ENCODE measurements around the gene DPEP3.
"Not testable (repeated sequence)": the region's sequence is repeated elsewhere in the genome, so short reads cannot be mapped to it uniquely, and the experiment has no call there.

DPEP3 gene

DNA sequence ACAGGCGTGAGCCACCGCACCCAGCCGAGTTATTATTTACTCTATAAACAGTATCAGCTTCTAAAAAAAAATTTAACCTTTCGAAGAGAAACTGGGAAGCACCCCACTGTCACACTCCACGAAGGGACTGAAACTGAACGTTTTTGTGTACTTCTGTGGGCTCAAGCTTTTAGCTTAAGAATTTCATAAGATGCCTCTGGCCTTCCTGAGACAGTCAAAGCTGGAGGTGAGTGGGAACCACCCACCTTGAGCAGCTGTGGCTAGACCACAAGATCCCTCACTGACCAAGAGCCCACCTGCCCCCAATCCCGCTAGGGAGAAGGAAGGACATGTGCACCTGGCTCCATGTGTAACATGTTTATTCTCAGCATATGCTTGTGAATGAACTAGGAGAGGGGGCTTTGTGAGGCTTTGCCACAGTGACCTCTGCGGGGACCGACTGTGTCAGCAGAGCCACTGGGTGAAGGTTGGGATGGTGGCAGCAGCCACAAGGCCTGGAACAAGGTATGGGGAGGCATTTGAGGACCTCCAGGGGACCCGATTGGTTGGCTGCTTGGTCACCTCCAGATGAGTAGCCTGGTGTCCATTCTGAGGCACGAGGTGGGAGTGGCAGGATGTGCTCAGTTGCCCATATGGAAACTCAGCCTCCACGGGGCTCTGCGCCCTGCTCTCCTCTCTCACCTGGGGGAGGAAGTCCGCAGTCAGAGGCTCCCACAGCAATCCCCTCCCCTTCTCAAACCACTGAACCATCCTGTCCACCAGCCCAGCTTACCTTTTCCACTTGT, 4.8 kb downstream of the DPEP3 start:
- Histone ChIP-seq H3K23ac (ENCODE audit: low read length) (no peak overlapping the region), H4K5ac (ENCODE audit: low read length) (no peak overlapping the region), H2BK5ac (ENCODE audit: low read length) (no peak overlapping the region), H3K9ac (ENCODE audit: low read length) (no peak overlapping the region), H3K18ac (ENCODE audit: low read length) (no peak overlapping the region), H2AK5ac (ENCODE audit: low read length) (no peak overlapping the region), H3K36me3 (ENCODE audit: control insufficient read depth, insufficient read depth, low read length) (no peaks in the 10 kb centered on the region), H2BK120ac (ENCODE audit: low read depth, low read length) (no peak overlapping the region), H3K56ac (ENCODE audit: low read length) (no peak overlapping the region), H3K4ac (ENCODE audit: low read depth, low read length) (no peak overlapping the region), H3K79me2 (ENCODE audit: control insufficient read depth, insufficient read depth, low read length) (no peaks in the 10 kb centered on the region), H4K8ac (ENCODE audit: low read depth, low read length) (no peak overlapping the region), H3K79me1 (ENCODE audit: low read length) (no peaks in the 10 kb centered on the region), H2BK15ac (replicated peaks; ENCODE audit: low read depth) (no peak overlapping the region), H3K4me2 (ENCODE audit: low read length) (no peak overlapping the region), H3K4me1 (ENCODE audit: control insufficient read depth, low read depth, low read length) (no peaks in the 10 kb centered on the region), H3K4me3 (ENCODE audit: low read length) (no peak overlapping the region), H3K27ac (ENCODE audit: low read depth, low read length) (no peak overlapping the region), H3K27me3 (ENCODE audit: insufficient read depth, low read length, poor library complexity) (no peaks in the 10 kb centered on the region)
- DNase-seq: no peak
- no CpG with 5 or more reads among the region's 14 CpGs for WGBS (ENCODE audit: extremely low coverage, insufficient coverage, low lambda C conversion rate)

DNA sequence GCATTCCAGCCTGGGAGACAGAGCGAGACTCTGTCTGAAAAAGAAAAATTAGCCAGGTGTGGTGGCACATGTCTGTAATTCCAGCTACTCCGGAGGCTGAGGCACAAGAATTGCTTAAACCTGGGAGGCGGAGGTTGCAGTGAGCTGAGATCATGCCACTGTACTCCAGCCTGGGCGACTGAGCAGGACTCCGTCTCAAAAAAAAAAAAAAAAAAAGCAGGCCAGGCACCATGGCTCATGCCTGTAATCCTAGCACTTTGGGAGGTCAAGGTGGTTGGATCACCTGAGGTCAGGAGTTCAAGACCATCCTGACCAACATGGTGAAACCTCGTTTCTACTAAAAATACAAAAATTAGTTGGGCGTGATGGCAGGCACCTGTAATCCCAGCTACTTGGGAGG, 8.0 kb downstream of the DPEP3 start:
- not testable (repeated sequence) for H3K27ac ChIP-seq (ENCODE audit: low read depth, low read length); H3K4ac ChIP-seq (ENCODE audit: low read depth, low read length); H2BK15ac ChIP-seq (replicated peaks; ENCODE audit: low read depth); H3K18ac ChIP-seq (ENCODE audit: low read length); H3K36me3 ChIP-seq (ENCODE audit: control insufficient read depth, insufficient read depth, low read length); H3K56ac ChIP-seq (ENCODE audit: low read length); H2BK120ac ChIP-seq (ENCODE audit: low read depth, low read length); H4K5ac ChIP-seq (ENCODE audit: low read length); H3K23ac ChIP-seq (ENCODE audit: low read length); H3K79me1 ChIP-seq (ENCODE audit: low read length); H3K4me1 ChIP-seq (ENCODE audit: control insufficient read depth, low read depth, low read length); H4K8ac ChIP-seq (ENCODE audit: low read depth, low read length); H3K27me3 ChIP-seq (ENCODE audit: insufficient read depth, low read length, poor library complexity); H2BK5ac ChIP-seq (ENCODE audit: low read length); H3K4me3 ChIP-seq (ENCODE audit: low read length); DNase-seq; H2AK5ac ChIP-seq (ENCODE audit: low read length); H3K9ac ChIP-seq (ENCODE audit: low read length); H3K4me2 ChIP-seq (ENCODE audit: low read length); H3K79me2 ChIP-seq (ENCODE audit: control insufficient read depth, insufficient read depth, low read length)
- WGBS (ENCODE audit: extremely low coverage, insufficient coverage, low lambda C conversion rate): no CpG with 5 or more reads among the region's 7 CpGs

DNA sequence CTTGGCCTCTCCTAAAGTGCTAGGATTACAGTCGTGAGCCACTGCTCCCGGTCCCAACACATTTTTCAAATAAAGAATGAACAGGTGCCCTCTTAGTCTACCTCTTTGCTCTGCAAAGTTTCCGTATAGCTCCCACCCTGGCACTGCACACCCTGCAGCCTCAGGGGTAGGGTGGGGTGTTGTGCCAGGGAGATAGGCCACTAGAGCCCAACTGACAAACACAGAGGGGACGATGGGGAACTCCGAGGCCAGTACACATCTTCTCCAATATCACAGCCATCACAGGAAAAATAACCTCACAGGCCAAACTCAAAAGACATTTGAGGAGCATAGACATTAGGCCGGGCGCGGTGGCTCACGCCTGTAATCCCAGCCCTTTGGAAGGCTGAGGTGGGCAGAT, 9.2 kb downstream of the DPEP3 start:
- Histone ChIP-seq H3K18ac (ENCODE audit: low read length) (no peak overlapping the region), H2BK15ac (replicated peaks; ENCODE audit: low read depth) (no peak overlapping the region), H4K8ac (ENCODE audit: low read depth, low read length) (no peak overlapping the region), H3K27me3 (ENCODE audit: insufficient read depth, low read length, poor library complexity) (no peaks in the 10 kb centered on the region), H3K4me3 (ENCODE audit: low read length) (no peak overlapping the region), H3K23ac (ENCODE audit: low read length) (no peak overlapping the region), H3K4me2 (ENCODE audit: low read length) (no peak overlapping the region), H3K79me1 (ENCODE audit: low read length) (peaks cover 15% of the 10 kb centered on the region), H4K5ac (ENCODE audit: low read length) (no peak overlapping the region), H3K4me1 (ENCODE audit: control insufficient read depth, low read depth, low read length) (peaks cover 8% of the 10 kb centered on the region), H2BK5ac (ENCODE audit: low read length) (no peak overlapping the region), H3K36me3 (ENCODE audit: control insufficient read depth, insufficient read depth, low read length) (no peaks in the 10 kb centered on the region), H3K27ac (ENCODE audit: low read depth, low read length) (no peak overlapping the region), H3K79me2 (ENCODE audit: control insufficient read depth, insufficient read depth, low read length) (peaks cover 15% of the 10 kb centered on the region), H3K56ac (ENCODE audit: low read length) (no peak overlapping the region), H2AK5ac (ENCODE audit: low read length) (no peak overlapping the region), H2BK120ac (ENCODE audit: low read depth, low read length) (no peak overlapping the region), H3K4ac (ENCODE audit: low read depth, low read length) (no peak overlapping the region), H3K9ac (ENCODE audit: low read length) (no peak overlapping the region)
- no CpG with 5 or more reads among the region's 9 CpGs for WGBS (ENCODE audit: extremely low coverage, insufficient coverage, low lambda C conversion rate)
- no peak for DNase-seq

DNA sequence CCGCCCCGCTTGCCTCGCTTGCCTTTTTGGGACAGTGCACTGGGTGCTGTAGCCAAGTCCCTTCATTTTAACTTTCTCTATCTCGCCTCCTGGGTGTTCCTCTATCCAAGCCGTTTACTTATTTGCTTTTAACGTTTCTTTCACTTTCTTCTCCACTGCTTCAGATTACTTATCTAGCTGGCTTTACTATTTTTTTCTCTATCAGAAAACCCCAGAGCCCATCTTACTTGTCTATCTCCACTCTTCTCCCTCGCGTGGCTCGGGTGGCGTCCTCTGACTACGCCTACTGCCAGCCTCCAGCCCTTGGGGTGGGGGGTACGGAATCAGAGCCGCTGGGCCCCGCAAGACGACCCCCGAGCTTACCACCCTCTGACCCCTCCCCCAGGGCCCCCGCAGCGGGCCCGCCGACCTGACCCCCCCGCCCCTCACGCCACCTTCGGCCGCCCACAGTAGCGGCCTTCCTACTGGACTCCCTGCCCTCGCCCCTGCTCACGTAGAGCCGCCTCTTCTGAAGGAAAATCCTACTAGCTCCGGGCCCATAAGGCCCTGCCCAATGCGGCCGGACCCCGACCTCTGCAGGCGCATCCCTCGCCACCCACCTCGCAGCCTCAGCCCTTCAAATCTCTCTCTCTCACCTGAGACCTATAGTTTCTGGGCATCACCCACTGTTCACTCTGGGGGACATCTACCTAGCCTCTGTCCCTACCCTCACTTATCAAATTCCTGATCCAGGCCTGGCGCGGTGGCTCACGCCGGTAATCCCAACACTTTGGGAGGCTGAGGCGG, 10.9 kb downstream of the DPEP3 start:
- Histone ChIP-seq H3K79me2 (ENCODE audit: control insufficient read depth, insufficient read depth, low read length) (peaks cover 18% of the 10 kb centered on the region), H3K4ac (ENCODE audit: low read depth, low read length) (peak overlapping the region; percentile 17), H3K4me1 (ENCODE audit: control insufficient read depth, low read depth, low read length) (peaks cover 8% of the 10 kb centered on the region), H2AK5ac (ENCODE audit: low read length) (no peak overlapping the region), H3K27ac (ENCODE audit: low read depth, low read length) (peak overlapping the region; percentile 71), H2BK120ac (ENCODE audit: low read depth, low read length) (no peak overlapping the region), H4K5ac (ENCODE audit: low read length) (no peak overlapping the region), H3K79me1 (ENCODE audit: low read length) (peaks cover 22% of the 10 kb centered on the region), H3K4me2 (ENCODE audit: low read length) (peak overlapping the region; percentile 5), H2BK5ac (ENCODE audit: low read length) (no peak overlapping the region), H3K4me3 (ENCODE audit: low read length) (no peak overlapping the region), H3K23ac (ENCODE audit: low read length) (no peak overlapping the region), H3K36me3 (ENCODE audit: control insufficient read depth, insufficient read depth, low read length) (no peaks in the 10 kb centered on the region), H4K8ac (ENCODE audit: low read depth, low read length) (peak overlapping the region; percentile 87), H3K56ac (ENCODE audit: low read length) (peak overlapping the region; percentile 82), H2BK15ac (replicated peaks; ENCODE audit: low read depth) (no peak overlapping the region), H3K9ac (ENCODE audit: low read length) (peak overlapping the region; percentile 64), H3K18ac (ENCODE audit: low read length) (peak overlapping the region; percentile 82), H3K27me3 (ENCODE audit: insufficient read depth, low read length, poor library complexity) (no peaks in the 10 kb centered on the region)
- peak; percentile 65 for DNase-seq
- WGBS (ENCODE audit: extremely low coverage, insufficient coverage, low lambda C conversion rate): no CpG with 5 or more reads among the region's 40 CpGs

DNA sequence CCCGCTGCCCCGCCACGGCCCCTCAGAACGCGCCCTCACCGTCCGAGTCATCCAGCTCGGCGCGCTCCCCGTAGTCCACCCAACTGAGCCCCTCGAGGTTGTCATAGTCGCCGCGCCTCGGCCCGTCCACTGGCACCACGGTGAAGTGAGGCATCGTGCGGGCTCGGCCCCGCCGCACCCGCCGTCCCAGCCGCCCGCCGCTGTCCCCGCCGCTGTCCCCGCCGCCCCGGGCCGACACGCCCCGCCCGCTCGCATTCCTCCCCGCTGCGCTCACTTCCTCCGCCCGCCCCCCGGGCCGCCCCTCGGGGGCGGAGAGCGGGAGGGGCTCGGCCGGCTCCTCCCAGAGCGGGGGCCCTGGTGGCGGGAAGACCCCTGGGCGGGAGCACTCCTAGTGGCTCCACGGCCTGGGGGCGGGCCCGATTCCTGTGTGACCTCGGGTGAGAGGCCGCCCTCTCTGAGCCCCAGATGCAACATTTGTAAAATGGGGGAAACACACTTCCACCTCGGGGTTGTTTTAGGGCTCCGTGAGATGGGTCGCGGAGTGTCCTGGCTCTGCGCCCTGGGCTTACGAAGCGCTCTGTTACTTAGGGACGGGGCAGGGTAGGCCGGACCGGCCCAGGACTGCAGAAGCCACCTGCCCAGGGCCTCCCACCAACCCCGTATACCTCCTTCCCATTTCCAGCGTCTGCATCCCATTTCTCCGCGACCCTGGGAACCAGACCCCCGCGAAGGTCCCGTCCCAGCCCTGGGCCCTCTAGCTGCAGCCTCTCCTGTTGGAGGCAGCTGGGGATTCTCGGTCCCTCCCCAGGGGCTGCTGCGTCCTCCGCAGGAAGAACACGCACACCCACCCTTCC, 11.7 kb downstream of the DPEP3 start, which contains the start of gene SLC12A4:
TSS of gene SLC12A4 (minus strand) at position 238 of the 854 bp plus-strand sequence. CDS start at position 154, 84 bp downstream.
- peak within 1 kb of the TSS; percentile 91 for H3K4me2 ChIP-seq (ENCODE audit: low read length)
- peak within 1 kb of the TSS; percentile 19 for H2AK5ac ChIP-seq (ENCODE audit: low read length)
- no peak within 1 kb of the TSS for H2BK5ac ChIP-seq (ENCODE audit: low read length)
- peak; percentile 93 for DNase-seq
- peak within 1 kb of the TSS; percentile 95 for H3K18ac ChIP-seq (ENCODE audit: low read length)
- no peak within 1 kb of the TSS for H2BK15ac ChIP-seq (replicated peaks; ENCODE audit: low read depth)
- peak within 1 kb of the TSS; percentile 90 for H4K5ac ChIP-seq (ENCODE audit: low read length)
- H3K23ac ChIP-seq (ENCODE audit: low read length): peak within 1 kb of the TSS; percentile 94
- H4K8ac ChIP-seq (ENCODE audit: low read depth, low read length): no peak within 1 kb of the TSS
- H2BK120ac ChIP-seq (ENCODE audit: low read depth, low read length): peak within 1 kb of the TSS; percentile 30
- H3K27me3 ChIP-seq (ENCODE audit: insufficient read depth, low read length, poor library complexity): no peaks in the 10 kb centered on the region
- H3K4me1 ChIP-seq (ENCODE audit: control insufficient read depth, low read depth, low read length): peaks cover 8% of the 10 kb centered on the region
- H3K79me2 ChIP-seq (ENCODE audit: control insufficient read depth, insufficient read depth, low read length): peaks cover 18% of the 10 kb centered on the region
- peak within 1 kb of the TSS; percentile 76 for H3K27ac ChIP-seq (ENCODE audit: low read depth, low read length)
- H3K79me1 ChIP-seq (ENCODE audit: low read length): peaks cover 24% of the 10 kb centered on the region
- peak within 1 kb of the TSS; percentile 96 for H3K9ac ChIP-seq (ENCODE audit: low read length)
- H3K4ac ChIP-seq (ENCODE audit: low read depth, low read length): peak within 1 kb of the TSS; percentile 90
- H3K4me3 ChIP-seq (ENCODE audit: low read length): peak within 1 kb of the TSS; percentile 88
- H3K36me3 ChIP-seq (ENCODE audit: control insufficient read depth, insufficient read depth, low read length): no peaks in the 10 kb centered on the region
- peak within 1 kb of the TSS; percentile 100 for H3K56ac ChIP-seq (ENCODE audit: low read length)
- WGBS (ENCODE audit: extremely low coverage, insufficient coverage, low lambda C conversion rate): no CpG with 5 or more reads among the region's 78 CpGs

All from mesendoderm (in vitro differentiated cells).